A549 (cell line): ENCODE data around the gene FZD4. TPM values are rescaled to one million over a fixed set of nuclear protein-coding genes. Genes with fewer than 3 reads are reported as not detected.

Source experiments
- ATAC-seq, 2 experiments: fragments of 200-7000 bp in 1 of 2; fragments of >200 bp in 1 of 2; cut with Nextera tagmentation in 1 of 2; cut with Tn5 transposase in 1 of 2; 3 replicates each; pipeline versions ENCODE4 v1.8.0 to v1.9.1; 2018 to 2020; ENCODE audit warnings: mild to moderate bottlenecking in 1 of 2, moderate library complexity in 1 of 2
- CTCF ChIA-PET: fragments of 300-600 bp; sonication (Branson Sonifier 250); formaldehyde crosslinking; extraction: SDS; loops from one replicate; lab custom pipeline; 2021; ENCODE audit warnings: antibody characterized with exemption, inconsistent platforms; lab: Yijun Ruan, JAX
- POLR2A ChIA-PET: fragments of 350-600 bp; formaldehyde crosslinking; extraction: SDS; loops from one replicate; lab custom pipeline; 2021; ENCODE audit warnings: antibody characterized with exemption, inconsistent platforms; lab: Yijun Ruan, JAX
- DNase-seq, 2 experiments: peaks; one replicate each; pipeline versions ENCODE4 v3.0.0 to v3.0.0-alpha.2; 2011 to 2016; ENCODE audit warnings: low read depth in 1 of 2, low spot score in 1 of 2
- FAIRE-seq: peaks from 2 replicates; lab custom pipeline; 2011; peaks lifted over from hg19 to GRCh38; lab: Jason Lieb, UNC
- H3K27ac ChIP-seq, 2 experiments: fragments of >200 bp; sonication (Bioruptor Twin); formaldehyde crosslinking; 3 replicates each; pipeline ENCODE4 v1.5.1; 2016 to 2017
- H3K4me1 ChIP-seq: fragments of >200 bp; sonication (Bioruptor Twin); formaldehyde crosslinking; 3 replicates; pipeline ENCODE4 v1.6.1; 2016
- H3K4me2 ChIP-seq: fragments of >200 bp; sonication (Bioruptor Twin); formaldehyde crosslinking; 3 replicates; pipeline ENCODE4 v1.6.1; 2016
- H3K4me3 ChIP-seq: fragments of >200 bp; sonication (Bioruptor Twin); formaldehyde crosslinking; 3 replicates; pipeline ENCODE4 v1.5.1; 2016
- H3K9me3 ChIP-seq: fragments of >200 bp; sonication (Bioruptor Twin); formaldehyde crosslinking; 3 replicates; pipeline ENCODE4 v1.6.1; 2016
- CBX2 ChIP-seq: fragments of 200-600 bp; sonication (generic); IDR thresholded peaks from 2 replicates; pipeline ENCODE4 v1.6.1; 2016; ENCODE audit warnings: low read depth, mild to moderate bottlenecking, borderline replicate concordance
- CBX8 ChIP-seq: fragments of 200-600 bp; sonication (generic); IDR thresholded peaks from 2 replicates; pipeline ENCODE4 v1.6.1; 2016
- CHD2 ChIP-seq: fragments of 150-350 bp; IDR thresholded peaks from 2 replicates; pipeline ENCODE4 v1.6.1; 2014; ENCODE audit warnings: low read length; ENCODE audit not compliant: partially characterized antibody
- EHF ChIP-seq: fragments of 250-450 bp; sonication (Bioruptor Pico); IDR thresholded peaks from 2 replicates; pipeline ENCODE4 v1.5.0; 2020; ENCODE audit warnings: mild to moderate bottlenecking
- EP300 ChIP-seq, 2 experiments: fragments of >200 bp; sonication (Bioruptor Twin); formaldehyde crosslinking; IDR thresholded peaks; 2 replicates in 1 of 2; 3 replicates in 1 of 2; pipeline ENCODE4 v1.6.1; 2016 to 2017
- FOSB ChIP-seq: fragments of 250-450 bp; sonication (Bioruptor Pico); IDR thresholded peaks from 2 replicates; pipeline ENCODE4 v1.5.0; 2020; ENCODE audit warnings: mild to moderate bottlenecking, moderate library complexity
- GATA3 ChIP-seq: IDR thresholded peaks from 2 replicates; pipeline ENCODE4 v1.6.1; 2012; ENCODE audit warnings: borderline replicate concordance
- HEYL ChIP-seq: fragments of 250-450 bp; sonication (Bioruptor Pico); IDR thresholded peaks from 2 replicates; pipeline ENCODE4 v1.8.0; 2021; ENCODE audit warnings: mild to moderate bottlenecking, moderate library complexity
- JUN ChIP-seq, 2 experiments: fragments of >200 bp; sonication (Bioruptor Twin); formaldehyde crosslinking; IDR thresholded peaks; 2 replicates in 1 of 2; 3 replicates in 1 of 2; pipeline ENCODE4 v1.6.1; 2016 to 2017
- JUNB ChIP-seq: fragments of >200 bp; sonication (Bioruptor Twin); formaldehyde crosslinking; IDR thresholded peaks from 2 replicates; pipeline ENCODE4 v1.6.1; 2016
- MAFK ChIP-seq: fragments of 450-650 bp; IDR thresholded peaks from 2 replicates; pipeline ENCODE4 v1.6.1; 2014; ENCODE audit not compliant: partially characterized antibody
- MAZ ChIP-seq: fragments of 150-350 bp; IDR thresholded peaks from 2 replicates; pipeline ENCODE4 v1.6.1; 2014; ENCODE audit warnings: antibody characterized with exemption, low read depth, low read length, borderline replicate concordance
- POLR2AphosphoS2 ChIP-seq: conservative IDR thresholded peaks from 2 replicates; pipeline ENCODE4 v1.6.1; 2012; ENCODE audit warnings: low read length, improper control_type of control experiment, inconsistent platforms
- RAD21 ChIP-seq, 2 experiments: fragments of >200 bp in 1 of 2; sonication (Bioruptor Twin) in 1 of 2; formaldehyde crosslinking in 1 of 2; IDR thresholded peaks in 1 of 2; conservative IDR thresholded peaks in 1 of 2; 2 replicates in 1 of 2; 3 replicates in 1 of 2; pipeline ENCODE4 v1.6.1; 2012 to 2018; ENCODE audit warnings: inconsistent platforms in 1 of 2
- SMC3 ChIP-seq: fragments of >200 bp; sonication (Bioruptor Twin); formaldehyde crosslinking; IDR thresholded peaks from 3 replicates; pipeline ENCODE4 v1.6.1; 2018; ENCODE audit warnings: inconsistent platforms
- TP53 ChIP-seq: fragments of 250-450 bp; sonication (Bioruptor Pico); IDR thresholded peaks from 2 replicates; pipeline ENCODE4 v1.5.0; 2021; ENCODE audit warnings: mild to moderate bottlenecking, moderate library complexity
- ZFP36 ChIP-seq: fragments of 450-650 bp; IDR thresholded peaks from 2 replicates; pipeline ENCODE4 v1.6.1; 2014; ENCODE audit warnings: borderline replicate concordance; ENCODE audit not compliant: partially characterized antibody
- ZSCAN20 ChIP-seq: fragments of 250-450 bp; sonication (Bioruptor Pico); IDR thresholded peaks from 2 replicates; pipeline ENCODE4 v1.8.0; 2022; ENCODE audit warnings: mild to moderate bottlenecking, moderate library complexity
- WGBS: methylation state at CpG from one replicate; pipeline ENCODE4 v1.1.6; 2017; ENCODE audit errors: missing lambda C conversion rate; 5-methylcytosine and 5-hydroxymethylcytosine counted together
- polyA plus RNA-seq, 4 experiments: library from polyadenylated mRNA; depleted of rRNA in 3 of 4; stranded (reverse); fragments of >200 nt; fragmentation: RNase III in 1 of 4; extraction: RNeasy Plus Mini Kit Qiagen cat#74134 plus additional on column Dnase treatment in 1 of 4; gene quantifications; 2 replicates in 3 of 4; 3 replicates in 1 of 4; pipeline ENCODE4 v1.2.3, GENCODE V29; 2011 to 2017
- TF ChIP-seq, protein P1 (sequence below): fragments of >200 bp; sonication (Bioruptor Twin); formaldehyde crosslinking; IDR thresholded peaks from 3 replicates; pipeline ENCODE4 v1.5.1; 2016
- TF ChIP-seq, protein P2 (sequence below): fragments of 250-450 bp; sonication (Bioruptor Pico); IDR thresholded peaks from 2 replicates; pipeline ENCODE4 v1.5.0; 2020; ENCODE audit warnings: low read depth, mild to moderate bottlenecking, moderate library complexity
- TF ChIP-seq, protein P3 (sequence below): fragments of 450-650 bp; IDR thresholded peaks from 2 replicates; pipeline ENCODE4 v1.6.1; 2014; ENCODE audit warnings: antibody characterized with exemption
- TF ChIP-seq, protein P4 (sequence below): fragments of >200 bp; sonication (Bioruptor Twin); formaldehyde crosslinking; IDR thresholded peaks from 2 replicates; pipeline ENCODE4 v1.6.1; 2016

Gene FZD4
- polyA plus RNA-seq, 2 of the 4 experiments (the other 2 are of a cell fraction) = 0.67 to 0.90 TPM

DNA sequence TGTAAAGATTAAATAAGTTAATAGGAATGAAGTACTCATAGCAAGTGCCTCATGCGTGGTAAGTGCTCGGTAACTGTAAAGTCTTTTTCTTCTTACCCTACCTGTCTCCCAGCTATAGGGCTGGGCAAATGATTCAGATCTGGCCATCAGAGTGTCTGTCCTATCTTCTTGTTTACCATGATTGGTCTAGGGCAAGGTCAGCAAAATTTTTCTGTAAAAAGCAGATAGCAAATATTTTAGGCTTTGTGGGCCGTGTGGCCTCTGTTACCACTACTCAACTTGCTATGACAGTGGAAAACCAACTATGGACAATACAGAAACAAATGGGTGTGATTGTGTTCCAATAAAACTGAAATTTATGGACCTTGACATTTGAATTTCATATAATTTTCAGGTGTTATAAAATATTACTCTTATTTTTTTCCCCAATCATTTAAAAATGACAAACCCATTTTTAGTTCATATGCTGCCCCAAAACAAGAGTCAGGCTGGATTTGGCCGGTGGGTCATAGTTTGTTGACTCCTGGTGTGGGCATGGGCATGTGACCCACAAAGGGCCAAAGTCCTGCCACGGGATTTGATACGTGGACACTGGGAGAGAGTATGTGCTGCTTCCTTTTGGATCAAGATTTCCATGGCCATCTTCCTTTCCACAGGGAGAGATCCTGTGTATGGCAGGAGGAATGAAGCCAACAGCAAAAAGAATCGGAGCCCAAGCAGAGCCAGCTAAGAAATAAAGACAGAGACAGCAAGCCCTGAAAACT, 26.8 kb upstream of the FZD4 start:
- Histone ChIP-seq H3K4me2 (no peak overlapping the region), H3K9me3 (no peaks in the 10 kb centered on the region), H3K4me3 (no peak overlapping the region), H3K27ac (no peak overlapping the region), H3K4me1 (no peaks in the 10 kb centered on the region; the same call in 2 of the 3 replicates)
- 81% methylated on average over 7 of the region's 7 CpGs for WGBS
- TF ChIP-seq, protein P1, sequence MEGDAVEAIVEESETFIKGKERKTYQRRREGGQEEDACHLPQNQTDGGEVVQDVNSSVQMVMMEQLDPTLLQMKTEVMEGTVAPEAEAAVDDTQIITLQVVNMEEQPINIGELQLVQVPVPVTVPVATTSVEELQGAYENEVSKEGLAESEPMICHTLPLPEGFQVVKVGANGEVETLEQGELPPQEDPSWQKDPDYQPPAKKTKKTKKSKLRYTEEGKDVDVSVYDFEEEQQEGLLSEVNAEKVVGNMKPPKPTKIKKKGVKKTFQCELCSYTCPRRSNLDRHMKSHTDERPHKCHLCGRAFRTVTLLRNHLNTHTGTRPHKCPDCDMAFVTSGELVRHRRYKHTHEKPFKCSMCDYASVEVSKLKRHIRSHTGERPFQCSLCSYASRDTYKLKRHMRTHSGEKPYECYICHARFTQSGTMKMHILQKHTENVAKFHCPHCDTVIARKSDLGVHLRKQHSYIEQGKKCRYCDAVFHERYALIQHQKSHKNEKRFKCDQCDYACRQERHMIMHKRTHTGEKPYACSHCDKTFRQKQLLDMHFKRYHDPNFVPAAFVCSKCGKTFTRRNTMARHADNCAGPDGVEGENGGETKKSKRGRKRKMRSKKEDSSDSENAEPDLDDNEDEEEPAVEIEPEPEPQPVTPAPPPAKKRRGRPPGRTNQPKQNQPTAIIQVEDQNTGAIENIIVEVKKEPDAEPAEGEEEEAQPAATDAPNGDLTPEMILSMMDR = no peak
- TF ChIP-seq CHD2 = no peak
- no peak for FAIRE-seq
- POLR2A ChIA-PET = interaction anchor here (1.6 kb wide), 1 partner anchor 27 kb away, joined by 5 read pairs; the partner anchor contains the start of gene FZD4
- no peak for ATAC-seq
- DNase-seq = no peak
- CTCF ChIA-PET = interaction anchor here (1.7 to 2.7 kb wide), 3 partner anchors 13 to 43 kb away, joined by 6 to 15 read pairs (median 8); partner anchors contain the start of gene FZD4

DNA sequence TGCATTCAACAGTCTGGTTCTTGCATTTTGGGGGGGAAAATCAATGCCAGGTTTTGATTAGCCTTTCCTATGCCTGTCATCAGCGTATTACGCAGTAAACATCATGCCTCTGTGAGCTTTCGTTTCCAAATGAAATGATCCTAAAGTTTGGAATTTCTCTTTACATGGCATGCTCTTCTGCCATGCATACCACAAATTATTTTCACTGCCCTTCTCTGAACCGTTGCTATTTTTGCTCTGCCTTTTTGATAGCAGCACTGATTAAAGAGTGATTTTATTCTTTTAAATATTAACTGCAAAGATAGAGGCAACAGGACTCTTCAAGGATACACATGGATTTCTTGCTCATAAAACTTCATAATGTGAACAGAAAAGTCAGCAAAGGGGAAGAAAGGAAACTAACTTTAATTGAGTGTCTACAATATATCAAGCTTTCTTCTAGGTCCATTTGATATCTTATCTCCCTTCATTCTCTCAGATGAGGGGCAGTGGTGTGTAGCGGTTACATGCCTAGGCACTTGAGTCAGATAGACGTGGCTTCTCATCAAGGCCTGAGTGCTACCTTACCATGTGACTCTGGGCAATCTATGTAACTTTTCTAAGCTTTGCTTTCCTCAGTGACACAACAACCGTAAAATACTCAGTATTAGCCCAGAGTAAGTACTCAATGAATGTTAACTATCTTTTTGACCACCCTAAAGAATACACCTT, 25.0 kb upstream of the FZD4 start:
- Histone ChIP-seq H3K4me1 (no peaks in the 10 kb centered on the region; the same call in 2 of the 3 replicates), H3K4me3 (no peak overlapping the region), H3K9me3 (no peaks in the 10 kb centered on the region), H3K27ac (no peak overlapping the region), H3K4me2 (no peak overlapping the region)
- POLR2A ChIA-PET = no interaction called here
- no peak for FAIRE-seq
- WGBS = 69% methylated on average over 7 of the region's 7 CpGs
- ATAC-seq = no peak
- DNase-seq = no peak
- TF ChIP-seq MAFK = no peak
- no peak for TF ChIP-seq JUNB
- no peak for TF ChIP-seq EP300 (IDR thresholded peaks at IDR 0.05)
- TF ChIP-seq, protein P2, sequence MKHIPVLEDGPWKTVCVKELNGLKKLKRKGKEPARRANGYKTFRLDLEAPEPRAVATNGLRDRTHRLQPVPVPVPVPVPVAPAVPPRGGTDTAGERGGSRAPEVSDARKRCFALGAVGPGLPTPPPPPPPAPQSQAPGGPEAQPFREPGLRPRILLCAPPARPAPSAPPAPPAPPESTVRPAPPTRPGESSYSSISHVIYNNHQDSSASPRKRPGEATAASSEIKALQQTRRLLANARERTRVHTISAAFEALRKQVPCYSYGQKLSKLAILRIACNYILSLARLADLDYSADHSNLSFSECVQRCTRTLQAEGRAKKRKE = no peak
- no peak for TF ChIP-seq EHF
- TF ChIP-seq POLR2AphosphoS2 = no peak
- TF ChIP-seq, protein P3, sequence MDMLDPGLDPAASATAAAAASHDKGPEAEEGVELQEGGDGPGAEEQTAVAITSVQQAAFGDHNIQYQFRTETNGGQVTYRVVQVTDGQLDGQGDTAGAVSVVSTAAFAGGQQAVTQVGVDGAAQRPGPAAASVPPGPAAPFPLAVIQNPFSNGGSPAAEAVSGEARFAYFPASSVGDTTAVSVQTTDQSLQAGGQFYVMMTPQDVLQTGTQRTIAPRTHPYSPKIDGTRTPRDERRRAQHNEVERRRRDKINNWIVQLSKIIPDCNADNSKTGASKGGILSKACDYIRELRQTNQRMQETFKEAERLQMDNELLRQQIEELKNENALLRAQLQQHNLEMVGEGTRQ = no peak
- TF ChIP-seq ZSCAN20 (CRISPR knock-in tag) = no peak
- TF ChIP-seq GATA3 = no peak
- TF ChIP-seq RAD21 (conservative IDR thresholded peaks at IDR 0.05 in 1 of 2, IDR thresholded peaks at IDR 0.05 in 1 of 2) = no peak
- TF ChIP-seq, all 56 proteins: peak for 0
- CTCF ChIA-PET = interaction anchor here (0.6 to 2.7 kb wide), 5 partner anchors 14 to 142 kb away, joined by 3 to 15 read pairs (median 3); no protein-coding TSS in a partner anchor

DNA sequence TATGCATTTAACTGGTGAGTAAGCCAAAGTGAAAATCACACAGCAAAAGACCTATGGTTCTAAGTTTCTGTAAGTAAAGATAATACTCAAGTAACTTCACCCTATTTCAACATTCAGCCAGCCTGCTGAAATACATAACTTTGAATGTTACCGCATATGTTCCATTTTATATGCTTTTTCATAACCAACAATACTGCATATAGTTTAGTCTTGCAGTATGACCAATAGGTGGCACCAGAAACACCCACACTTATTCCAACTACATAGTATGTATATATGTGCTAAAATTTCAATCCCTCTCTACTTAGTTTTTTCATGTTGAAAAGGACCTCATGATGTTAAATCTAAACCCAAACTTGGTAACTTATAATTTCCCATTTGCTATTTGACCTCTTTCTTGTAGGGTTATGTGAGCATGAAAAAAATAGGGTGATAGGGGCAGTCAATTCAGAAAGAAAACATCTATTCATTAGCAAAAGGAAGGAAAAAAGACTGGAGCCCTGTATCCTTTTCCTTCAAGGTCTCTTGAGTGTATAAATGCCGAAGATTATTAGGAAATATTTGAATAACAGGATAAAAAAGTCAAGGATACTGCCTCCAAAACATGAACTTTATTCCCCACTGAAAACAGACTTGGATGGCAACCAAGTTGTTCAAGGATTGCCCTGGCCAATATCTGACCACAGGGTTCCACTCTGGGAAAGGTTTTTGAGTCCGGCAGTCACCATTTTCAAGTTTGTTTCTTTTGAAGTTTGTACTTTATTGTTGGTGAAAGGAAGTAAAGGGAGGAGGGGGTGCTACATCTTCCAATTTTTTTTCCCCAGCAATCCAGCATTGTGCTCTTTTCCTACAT, 23.8 kb upstream of the FZD4 start:
- TF ChIP-seq JUN (IDR thresholded peaks at IDR 0.05) = no peak
- TF ChIP-seq FOSB (CRISPR knock-in tag) = no peak
- peak; percentile 57 to 67; a peak in 4 of 5 replicates for TF ChIP-seq RAD21 (conservative IDR thresholded peaks at IDR 0.05 in 1 of 2, IDR thresholded peaks at IDR 0.05 in 1 of 2)
- TF ChIP-seq CBX8 = no peak
- no peak for TF ChIP-seq CBX2
- TF ChIP-seq, protein P1 = peak; percentile 69
- no peak for TF ChIP-seq MAZ
- no peak for TF ChIP-seq HEYL (CRISPR knock-in tag)
- TF ChIP-seq CHD2 = no peak
- peak; percentile 62 for TF ChIP-seq SMC3
- no peak for TF ChIP-seq TP53 (CRISPR knock-in tag)
- TF ChIP-seq ZFP36 = no peak
- TF ChIP-seq, protein P4, sequence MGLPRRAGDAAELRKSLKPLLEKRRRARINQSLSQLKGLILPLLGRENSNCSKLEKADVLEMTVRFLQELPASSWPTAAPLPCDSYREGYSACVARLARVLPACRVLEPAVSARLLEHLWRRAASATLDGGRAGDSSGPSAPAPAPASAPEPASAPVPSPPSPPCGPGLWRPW = no peak
- Histone ChIP-seq H3K27ac (no peak overlapping the region), H3K4me1 (no peaks in the 10 kb centered on the region; the same call in 2 of the 3 replicates), H3K4me3 (no peak overlapping the region), H3K9me3 (no peaks in the 10 kb centered on the region), H3K4me2 (no peak overlapping the region)
- FAIRE-seq = no peak
- peak; percentile 88 to 95; a peak in 5 of 6 replicates for ATAC-seq
- WGBS = 37% methylated on average over 3 of the region's 3 CpGs
- ChIA-PET CTCF (interaction anchor here (0.8 to 2.7 kb wide), 3 partner anchors 10 to 311 kb away, joined by 3 to 15 read pairs (median 3); no protein-coding TSS in a partner anchor), POLR2A (no interaction called here)
- DNase-seq = peak; percentile 38 to 56
